WTC11 (cell line): Measurements from ENCODE around the gene SPATA9.

Experiments
- CREB1 ChIP-seq: sonication (generic); formaldehyde crosslinking; IDR thresholded peaks from 2 replicates; pipeline ENCODE4 v1.8.0; 2023; ENCODE audit warnings: mild to moderate bottlenecking, missing genetic modification reagents
- CTCF ChIP-seq: fragments of 200-600 bp; IDR thresholded peaks from 2 replicates; pipeline ENCODE4 v1.8.0; 2022; ENCODE audit warnings: antibody characterized with exemption
- FOXP1 ChIP-seq: sonication (generic); formaldehyde crosslinking; IDR thresholded peaks from 2 replicates; pipeline ENCODE4 v1.8.0; 2022; ENCODE audit warnings: missing genetic modification reagents, mild to moderate bottlenecking, moderate library complexity, borderline replicate concordance
- MXD4 ChIP-seq: fragments of 250-450 bp; sonication (Bioruptor Pico); IDR thresholded peaks from 2 replicates; pipeline ENCODE4 v1.8.0; 2021; ENCODE audit warnings: mild to moderate bottlenecking, moderate library complexity, borderline replicate concordance
- NFYB ChIP-seq: sonication (generic); formaldehyde crosslinking; conservative IDR thresholded peaks from 2 replicates; pipeline ENCODE4 v1.8.0; 2022; ENCODE audit warnings: low read depth, missing genetic modification reagents
- SOX15 ChIP-seq: fragments of 250-450 bp; sonication (Bioruptor Pico); IDR thresholded peaks from 2 replicates; pipeline ENCODE4 v1.9.0; 2021; ENCODE audit warnings: mild to moderate bottlenecking
- TEAD4 ChIP-seq: sonication (generic); formaldehyde crosslinking; IDR thresholded peaks from 2 replicates; pipeline ENCODE4 v1.8.0; 2022; ENCODE audit warnings: mild to moderate bottlenecking, missing genetic modification reagents
- USF2 ChIP-seq: sonication (generic); formaldehyde crosslinking; IDR thresholded peaks from 2 replicates; pipeline ENCODE4 v1.8.1; 2023; ENCODE audit warnings: mild to moderate bottlenecking, missing genetic modification reagents, moderate library complexity
- ZNF425 ChIP-seq: fragments of 250-450 bp; sonication (Bioruptor Pico); conservative IDR thresholded peaks from 2 replicates; pipeline ENCODE4 v1.9.0; 2021; ENCODE audit warnings: mild to moderate bottlenecking

- TF ChIP-seq CTCF = no peak
- no peak for TF ChIP-seq NFYB (CRISPR knock-in tag)
- no peak for TF ChIP-seq SOX15 (CRISPR knock-in tag)
- TF ChIP-seq ZNF425 = no peak
- no peak for TF ChIP-seq MXD4 (CRISPR knock-in tag)
- TF ChIP-seq FOXP1 (CRISPR knock-in tag) = no peak
- no peak for TF ChIP-seq CREB1 (CRISPR knock-in tag)
- no peak for TF ChIP-seq USF2 (CRISPR knock-in tag)
- TF ChIP-seq TEAD4 (CRISPR knock-in tag) = no peak
Observed at GRCh38 chr5:95697781-95698681, 15.2 kb upstream of the SPATA9 start.
